ENCODE data around the gene ZDHHC16.
"Not testable (repeated sequence)": the region's sequence is repeated elsewhere in the genome, so short reads cannot be mapped to it uniquely, and the experiment has no call there.

DNA sequence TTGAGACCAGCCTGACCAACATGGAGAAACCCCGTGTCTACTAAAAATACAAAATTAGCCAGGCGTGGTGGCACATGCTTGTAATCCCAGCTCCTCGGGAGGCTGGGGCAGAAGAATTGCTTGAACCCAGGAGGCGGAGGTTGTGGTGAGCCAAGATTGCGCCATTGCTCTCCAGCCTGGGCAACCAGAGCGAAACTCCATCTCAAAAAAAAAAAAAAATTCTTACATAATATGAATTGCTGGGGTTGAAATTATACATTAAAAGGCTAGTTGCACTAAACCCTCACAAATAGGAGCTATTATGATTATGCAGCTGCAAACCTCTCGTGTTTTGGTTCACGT is 22.2 kb upstream of the ZDHHC16 start:
- not testable (repeated sequence) for TF ChIP-seq POLR2AphosphoS5, POLR2A (IDR thresholded peaks at IDR 0.05)
- TF ChIP-seq, protein P1, sequence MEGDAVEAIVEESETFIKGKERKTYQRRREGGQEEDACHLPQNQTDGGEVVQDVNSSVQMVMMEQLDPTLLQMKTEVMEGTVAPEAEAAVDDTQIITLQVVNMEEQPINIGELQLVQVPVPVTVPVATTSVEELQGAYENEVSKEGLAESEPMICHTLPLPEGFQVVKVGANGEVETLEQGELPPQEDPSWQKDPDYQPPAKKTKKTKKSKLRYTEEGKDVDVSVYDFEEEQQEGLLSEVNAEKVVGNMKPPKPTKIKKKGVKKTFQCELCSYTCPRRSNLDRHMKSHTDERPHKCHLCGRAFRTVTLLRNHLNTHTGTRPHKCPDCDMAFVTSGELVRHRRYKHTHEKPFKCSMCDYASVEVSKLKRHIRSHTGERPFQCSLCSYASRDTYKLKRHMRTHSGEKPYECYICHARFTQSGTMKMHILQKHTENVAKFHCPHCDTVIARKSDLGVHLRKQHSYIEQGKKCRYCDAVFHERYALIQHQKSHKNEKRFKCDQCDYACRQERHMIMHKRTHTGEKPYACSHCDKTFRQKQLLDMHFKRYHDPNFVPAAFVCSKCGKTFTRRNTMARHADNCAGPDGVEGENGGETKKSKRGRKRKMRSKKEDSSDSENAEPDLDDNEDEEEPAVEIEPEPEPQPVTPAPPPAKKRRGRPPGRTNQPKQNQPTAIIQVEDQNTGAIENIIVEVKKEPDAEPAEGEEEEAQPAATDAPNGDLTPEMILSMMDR (IDR thresholded peaks at IDR 0.05) = not testable (repeated sequence)
